H1 (cell line): Measurements from ENCODE around the gene UQCRQ. TPM values are rescaled to one million over a fixed set of nuclear protein-coding genes. Genes with fewer than 3 reads are reported as not detected.

Source experiments
- ASH2L ChIP-seq: fragments of 200-600, 300-600 bp; sonication (generic); IDR thresholded peaks from one replicate; pipeline ENCODE4 v1.7.1; 2017; ENCODE audit warnings: low read length
- ATF3 ChIP-seq: IDR thresholded peaks from 2 replicates; pipeline ENCODE4 v1.6.1; 2011; ENCODE audit warnings: low read depth, mild to moderate bottlenecking, low read length; ENCODE audit not compliant: insufficient read depth
- GABPA ChIP-seq: IDR thresholded peaks from 2 replicates; pipeline ENCODE4 v1.6.1; 2011; ENCODE audit warnings: mild to moderate bottlenecking, low read length, moderate library complexity, borderline replicate concordance; ENCODE audit not compliant: insufficient read depth
- MAX ChIP-seq: IDR thresholded peaks from 2 replicates; pipeline ENCODE4 v1.6.1; 2012; ENCODE audit warnings: inconsistent platforms
- RXRA ChIP-seq: IDR thresholded peaks from 2 replicates; pipeline ENCODE4 v1.6.1; 2011; ENCODE audit warnings: low read depth, mild to moderate bottlenecking, low read length, moderate library complexity; ENCODE audit not compliant: insufficient read depth
- SIN3A ChIP-seq, 2 experiments: IDR thresholded peaks in 1 of 2; conservative IDR thresholded peaks in 1 of 2; 2 replicates each; pipeline ENCODE4 v1.6.1; 2011 to 2012; ENCODE audit warnings: low read length in 2 of 2, improper control_type of control experiment in 1 of 2, low read depth in 1 of 2, mild to moderate bottlenecking in 1 of 2
- TAF1 ChIP-seq: IDR thresholded peaks from 2 replicates; pipeline ENCODE4 v1.6.1; 2011; ENCODE audit warnings: mild to moderate bottlenecking, low read depth, low read length
- TAF7 ChIP-seq: optimal IDR thresholded peaks from 2 replicates; pipeline ENCODE3; 2011; ENCODE audit warnings: low read depth, mild to moderate bottlenecking, inconsistent platforms, low read length, moderate library complexity, borderline replicate concordance
- USF2 ChIP-seq: IDR thresholded peaks from 2 replicates; pipeline ENCODE4 v1.6.1; 2011; ENCODE audit warnings: low read length, improper control_type of control experiment
- polyA plus RNA-seq, 7 experiments: library from polyadenylated mRNA; depleted of rRNA in 3 of 7; stranded (reverse) in 5 of 7; unstranded in 2 of 7; fragments of >200 nt in 5 of 7; fragments of 200-250 nt in 2 of 7; gene quantifications; 1 replicate in 5 of 7; 2 replicates in 1 of 7; 4 replicates in 1 of 7; pipeline versions ENCODE4 v1.2.1 to v1.2.3, GENCODE V29; 2011 to 2013; ENCODE audit warnings: missing spikeins in 2 of 7, mixed read lengths in 2 of 7
- total RNA-seq: library from RNA; stranded (reverse); fragmentation: NEBNext Ultra II Directional; extraction: Animal tissue kit (Norgen Biotek cat#: 25700); gene quantifications from 2 replicates; pipeline ENCODE4 v1.2.1, GENCODE V29; 2021

Gene UQCRQ
- total and polyA plus RNA-seq, 2 of the 8 experiments (the other 6 are each of a cell fraction or from before 2014, with no cell fraction given): 177 to 293 TPM

GRCh38 chr5:132834057-132834456 is 32.4 kb upstream of the UQCRQ start (continued):
- TF ChIP-seq MAX: no peak
- no peak for TF ChIP-seq TAF1
- TF ChIP-seq RXRA: no peak
- TF ChIP-seq SIN3A (conservative IDR thresholded peaks at IDR 0.05 in 1 of 2, IDR thresholded peaks at IDR 0.05 in 1 of 2; ENCODE audit: low read depth in 1 of 2, low read length in 2 of 2): no peak
- TF ChIP-seq ASH2L: no peak
- TF ChIP-seq USF2: no peak
- no peak for TF ChIP-seq TAF7
- TF ChIP-seq ATF3: no peak
- no peak for TF ChIP-seq GABPA
